NCI-H2196 treated with DMSO at 0.1 percent for 48 hours (cell line): ENCODE results near the gene BMAL1.

Source experiments
- DNase-seq: peaks from one replicate; lab custom pipeline; 2025; ENCODE audit not compliant: unreplicated experiment; lab: John Stamatoyannopoulos, UW

Gene BMAL1

DNA sequence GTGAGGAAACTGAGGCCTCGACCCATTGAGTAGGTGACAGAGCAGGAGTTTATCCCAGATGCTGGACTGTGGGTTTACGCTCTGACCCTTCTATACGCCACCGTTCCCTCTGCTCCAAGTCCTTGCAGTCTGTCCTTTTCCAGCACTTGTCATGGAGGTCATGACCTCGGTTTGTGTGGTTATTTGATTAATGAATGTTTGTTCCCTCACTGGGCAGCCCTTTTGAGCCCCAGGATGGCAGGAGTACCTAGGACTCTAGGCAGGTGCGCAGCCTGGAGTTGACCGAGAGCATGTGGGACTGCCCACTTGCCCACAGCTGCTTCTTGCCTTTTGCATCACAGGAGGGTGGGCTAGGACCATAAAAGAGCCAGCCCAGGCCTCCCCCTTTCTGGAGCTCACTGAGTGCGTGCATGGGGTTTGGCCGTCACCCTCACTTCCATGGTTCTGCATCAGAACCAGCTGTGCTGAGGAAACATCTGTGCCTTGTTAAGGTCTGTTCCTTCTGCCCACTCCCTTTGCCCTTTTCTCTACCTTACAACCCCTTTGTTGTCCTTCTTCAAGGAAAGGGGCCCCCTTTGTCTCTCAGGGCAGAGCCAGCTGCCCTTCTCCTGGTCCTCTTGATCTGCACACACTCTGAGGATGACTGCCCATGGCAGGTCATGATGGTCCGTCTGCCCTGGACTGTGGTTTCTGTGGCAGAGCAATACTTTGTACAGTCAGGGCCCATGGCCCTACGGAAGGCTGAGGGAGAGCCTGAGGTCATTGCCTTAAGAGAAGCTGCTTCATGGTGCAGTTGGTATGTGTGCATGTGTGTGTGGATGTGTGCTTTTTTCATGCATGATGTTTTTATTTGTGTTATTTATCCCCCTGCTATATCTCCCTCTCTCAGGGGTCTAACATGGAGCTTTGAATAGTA, 38.2 kb downstream of the BMAL1 start:
- no peak for DNase-seq

DNA sequence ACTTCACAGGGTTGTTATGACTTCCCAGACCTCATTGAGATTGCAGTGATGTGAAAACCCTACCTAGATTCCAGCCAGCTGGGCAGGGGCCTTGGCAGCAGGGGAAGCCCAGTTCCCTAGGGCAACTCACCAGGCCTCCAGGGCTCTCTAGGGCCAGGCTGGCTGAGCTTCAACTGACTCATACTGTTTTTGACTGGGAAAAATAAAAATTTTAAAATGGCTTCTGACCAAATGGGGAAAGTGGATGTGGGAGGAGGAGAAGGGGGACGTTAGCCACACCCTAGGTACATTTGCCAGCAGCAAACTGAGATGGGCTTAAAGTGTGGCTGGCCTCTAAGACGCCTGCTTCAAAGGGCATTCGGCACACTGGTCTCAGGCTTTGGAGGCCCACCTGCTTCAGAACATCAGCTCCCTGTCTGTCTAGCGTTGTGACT, 39.0 kb downstream of the BMAL1 start:
- DNase-seq, result no peak

DNA sequence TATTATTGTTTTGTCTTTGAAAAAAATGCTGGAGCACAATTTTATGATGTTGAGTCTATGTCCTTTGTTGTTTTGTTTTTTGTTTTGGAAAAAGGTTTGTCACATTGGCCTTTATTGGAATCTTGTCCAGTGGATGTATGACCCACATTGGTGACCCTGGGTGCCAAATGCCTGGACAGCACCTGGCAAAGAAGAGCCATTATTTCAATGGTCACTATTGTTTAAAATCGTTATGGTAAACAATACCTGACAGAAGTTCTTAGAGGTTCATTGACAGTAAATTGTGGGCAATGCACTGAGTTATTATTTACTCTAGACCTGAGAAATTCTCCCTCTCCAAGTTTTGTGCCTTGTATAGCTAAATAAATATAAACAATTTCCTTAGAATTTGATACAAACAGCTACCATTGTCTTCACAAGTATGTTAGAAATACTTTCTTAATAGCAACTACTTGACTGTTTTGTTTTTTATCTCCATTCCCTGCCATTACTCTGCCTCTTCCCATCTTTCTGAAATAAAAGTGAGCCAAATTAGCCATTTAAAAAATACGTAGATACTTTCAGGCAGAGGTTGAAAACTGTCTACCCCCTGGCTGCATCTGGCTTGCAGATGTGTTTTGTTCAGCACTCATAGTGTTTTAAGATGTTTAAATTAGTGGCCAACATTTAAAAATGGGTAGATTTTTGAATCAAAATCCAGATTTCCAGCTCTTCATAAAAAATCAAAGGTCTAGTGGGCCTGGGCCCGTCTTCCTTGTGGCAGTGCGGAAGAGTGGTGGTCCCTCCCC, 39.9 kb downstream of the BMAL1 start:
- DNase-seq, result no peak

DNA sequence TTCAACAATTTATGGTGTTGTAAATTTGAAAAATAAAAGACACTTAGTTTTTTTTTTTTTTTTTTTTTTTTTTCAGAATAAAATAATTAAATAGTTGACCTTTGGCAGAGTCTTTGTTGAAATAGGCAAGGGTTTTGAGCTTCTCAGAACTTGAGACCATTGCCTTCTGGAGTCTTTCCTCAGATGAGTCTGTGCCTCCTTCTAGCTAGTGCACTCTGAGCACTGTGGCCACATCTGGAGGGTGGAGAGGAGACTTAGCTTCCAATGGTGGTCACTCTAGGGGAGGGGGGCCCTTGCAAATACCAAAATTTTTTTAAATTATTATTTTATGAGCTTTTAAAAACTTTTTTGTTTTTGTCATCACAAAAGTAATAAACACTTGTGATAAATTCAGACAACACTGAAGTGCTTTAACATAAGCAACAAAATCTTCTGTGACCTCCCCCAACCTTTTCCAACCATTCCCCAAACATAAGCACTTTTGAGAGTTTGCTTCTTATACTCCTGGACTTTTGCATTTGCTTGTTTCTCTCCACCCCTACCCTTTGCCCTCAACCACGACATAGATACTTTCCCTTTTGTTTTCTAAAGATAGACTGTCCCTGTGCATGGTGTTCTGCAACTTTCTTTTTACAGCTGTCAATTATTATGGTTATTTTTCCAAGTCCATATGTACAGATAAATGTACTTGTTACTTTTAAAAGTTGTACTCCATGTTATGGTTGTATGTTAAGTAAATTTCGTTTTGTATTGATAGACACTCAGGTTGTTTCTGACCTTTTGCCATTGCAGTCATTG, 41.1 kb downstream of the BMAL1 start:
- DNase-seq, result no peak

DNA sequence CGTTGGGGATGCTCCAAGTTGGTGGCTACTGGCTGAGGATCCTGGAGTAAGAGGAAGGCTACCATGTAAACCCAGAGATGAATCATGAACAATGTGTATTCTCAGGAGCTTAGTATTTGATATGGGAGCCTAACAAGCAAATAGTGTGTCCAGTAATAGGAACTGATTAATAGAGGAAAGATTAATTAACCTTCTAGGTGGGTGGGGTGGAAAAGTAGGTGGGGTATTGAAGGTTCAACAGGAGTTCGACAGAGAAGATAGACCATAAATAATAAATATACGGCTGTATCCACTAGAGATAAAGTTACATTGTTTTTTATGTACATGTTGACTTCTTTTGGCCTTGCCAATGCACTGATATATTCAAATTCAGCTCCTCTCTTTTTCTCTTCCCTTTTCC, 43.1 kb downstream of the BMAL1 start:
- DNase-seq, result no peak

DNA sequence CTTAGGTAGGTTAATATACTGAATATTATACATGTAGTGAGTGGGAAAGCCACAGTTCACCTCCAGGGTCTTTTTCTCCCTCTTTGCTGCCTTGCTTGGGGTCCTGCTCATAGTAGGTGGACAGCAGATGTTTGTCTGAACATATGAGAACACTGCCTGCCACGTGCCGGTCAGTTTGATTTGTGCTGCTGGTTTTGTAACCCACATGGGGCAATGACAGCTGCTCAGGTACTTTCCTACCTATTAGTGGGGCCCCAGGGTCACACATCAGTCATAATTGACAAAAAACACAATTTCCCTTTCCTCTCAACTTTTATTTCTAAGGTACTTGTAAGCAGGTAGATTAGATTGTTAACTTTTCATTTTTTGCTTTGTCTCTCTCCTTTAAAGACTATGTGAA, 43.8 kb downstream of the BMAL1 start:
- DNase-seq, result no peak

DNA sequence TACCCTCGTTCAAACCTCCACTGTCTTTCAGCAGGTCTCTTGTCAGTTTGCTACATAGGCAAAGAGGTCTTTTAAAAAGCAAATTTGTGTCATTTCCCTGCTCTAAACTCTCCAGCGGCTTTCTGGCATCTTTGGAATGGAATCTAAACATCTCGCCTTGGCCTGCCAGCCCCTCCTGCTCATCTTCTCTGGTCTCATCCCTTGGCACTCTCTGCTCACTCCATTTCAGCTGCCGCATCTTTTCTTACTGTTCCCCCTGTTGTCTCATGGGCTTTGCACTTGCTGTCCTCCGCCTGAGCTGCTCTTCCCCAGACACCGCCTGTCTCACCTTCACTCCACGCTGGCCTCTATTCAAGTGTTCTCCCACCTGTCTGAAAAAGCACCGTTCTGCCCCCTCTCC, 46.6 kb downstream of the BMAL1 start:
- no peak for DNase-seq

DNA sequence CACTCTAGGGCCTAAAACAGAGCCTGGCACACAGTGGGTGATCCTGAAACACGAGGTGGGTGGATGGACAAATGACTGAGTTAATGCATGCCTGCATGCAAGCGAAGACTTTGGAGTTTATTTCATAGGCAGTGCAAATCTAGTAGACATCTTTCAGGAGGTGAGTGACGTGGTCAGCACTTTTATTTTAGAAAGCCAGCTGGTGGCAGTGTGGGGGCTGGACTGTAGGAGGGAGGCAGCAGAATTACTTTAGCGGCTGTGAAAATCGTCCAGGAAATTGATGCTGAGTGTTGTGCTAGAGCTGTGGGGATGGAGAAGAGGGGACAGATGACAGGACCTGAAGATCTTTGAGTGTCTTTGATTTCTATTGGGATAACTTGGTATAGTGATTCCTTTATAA, 47.1 kb downstream of the BMAL1 start:
- no peak for DNase-seq

DNA sequence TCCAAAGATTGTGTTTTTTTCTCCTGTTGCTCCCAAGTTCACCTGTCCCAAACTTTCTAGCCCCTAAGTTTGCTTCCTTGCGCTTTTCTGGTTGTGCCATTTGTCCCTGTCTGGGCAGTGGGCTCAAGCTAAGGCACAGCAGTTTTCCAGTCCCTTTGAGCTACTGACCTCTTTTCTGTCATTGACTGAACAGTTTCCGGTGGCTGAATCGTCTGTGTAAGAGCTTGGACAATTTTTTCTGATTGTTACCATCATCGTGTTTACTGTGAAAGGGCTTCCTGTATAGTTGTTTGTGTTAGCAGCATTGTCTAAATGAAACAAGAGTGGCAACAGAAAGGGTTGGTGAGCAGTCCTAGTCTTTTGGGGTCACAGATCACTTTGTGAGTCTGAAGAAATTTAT, 49.8 kb downstream of the BMAL1 start:
- no peak for DNase-seq

DNA sequence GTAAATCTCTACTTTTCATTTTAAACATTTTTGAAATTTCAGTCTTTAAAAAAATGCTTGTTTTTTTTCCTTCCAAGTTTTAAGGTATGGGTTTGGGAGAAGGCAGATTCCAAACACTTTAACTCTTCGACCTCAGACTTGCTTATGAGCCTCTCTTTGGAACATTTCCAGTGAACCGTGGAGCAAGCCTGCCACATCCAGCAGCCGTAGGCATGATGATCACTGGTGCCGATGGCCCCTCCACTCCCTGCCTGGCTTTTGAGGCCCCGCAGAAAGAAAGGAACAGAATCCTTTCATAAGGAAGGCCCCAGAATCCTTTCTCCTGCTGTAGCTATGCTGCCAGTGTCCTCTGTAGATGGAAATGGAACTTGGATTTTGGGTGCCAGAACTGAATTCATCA, 50.7 kb downstream of the BMAL1 start:
- DNase-seq, result no peak

DNA sequence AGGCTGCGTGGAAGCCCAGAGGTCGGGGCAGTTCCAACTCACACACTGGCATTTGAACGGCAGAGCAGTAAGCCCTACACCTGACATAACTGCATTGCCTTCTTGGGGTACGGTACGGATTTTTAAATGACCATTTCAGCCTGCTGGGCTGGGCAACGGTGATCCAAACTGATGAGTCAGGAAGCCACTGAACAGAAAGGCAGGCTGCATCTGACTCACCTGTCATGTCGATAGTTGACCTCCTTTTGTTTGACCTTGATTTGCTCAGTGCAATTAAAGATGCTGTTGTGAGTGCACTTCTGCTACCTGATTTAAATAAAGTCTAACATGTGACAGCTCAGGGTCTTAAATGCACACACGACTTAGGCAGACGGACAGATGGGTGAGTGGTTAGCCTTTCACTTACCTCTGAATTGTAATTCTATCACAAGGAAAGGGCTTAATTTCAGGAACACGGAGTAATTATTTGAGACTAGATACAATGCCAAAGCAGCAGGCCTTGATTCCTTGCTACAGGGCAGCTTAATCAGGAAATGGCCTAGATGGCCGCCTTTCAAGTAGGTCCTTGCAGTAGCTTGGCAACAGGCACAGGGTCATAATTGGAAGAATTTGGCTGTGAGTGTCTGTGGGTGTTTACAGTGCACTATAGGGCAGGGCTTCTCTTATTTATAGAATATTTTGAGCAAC, 52.2 kb downstream of the BMAL1 start:
- DNase-seq, result peak; percentile 84

DNA sequence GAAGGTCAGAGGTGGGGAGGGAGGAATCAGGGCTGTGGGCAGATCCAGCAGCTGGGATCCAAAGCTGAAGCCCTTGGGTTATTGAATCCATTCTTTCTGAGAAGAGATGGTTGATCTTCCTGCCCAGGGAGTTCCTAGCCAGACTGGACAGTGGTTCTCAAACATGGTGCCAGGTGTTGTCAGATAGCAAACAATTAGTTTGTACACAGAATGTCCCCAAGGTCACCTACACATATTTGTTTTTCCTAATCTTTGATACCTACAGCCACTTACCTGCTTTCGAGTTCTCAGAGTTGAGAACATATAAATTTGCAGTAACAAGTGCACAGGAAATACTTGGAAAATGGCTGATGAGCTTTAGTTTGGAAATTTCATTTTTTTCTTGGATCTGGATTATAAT, 54.5 kb downstream of the BMAL1 start:
- DNase-seq, result no peak

DNA sequence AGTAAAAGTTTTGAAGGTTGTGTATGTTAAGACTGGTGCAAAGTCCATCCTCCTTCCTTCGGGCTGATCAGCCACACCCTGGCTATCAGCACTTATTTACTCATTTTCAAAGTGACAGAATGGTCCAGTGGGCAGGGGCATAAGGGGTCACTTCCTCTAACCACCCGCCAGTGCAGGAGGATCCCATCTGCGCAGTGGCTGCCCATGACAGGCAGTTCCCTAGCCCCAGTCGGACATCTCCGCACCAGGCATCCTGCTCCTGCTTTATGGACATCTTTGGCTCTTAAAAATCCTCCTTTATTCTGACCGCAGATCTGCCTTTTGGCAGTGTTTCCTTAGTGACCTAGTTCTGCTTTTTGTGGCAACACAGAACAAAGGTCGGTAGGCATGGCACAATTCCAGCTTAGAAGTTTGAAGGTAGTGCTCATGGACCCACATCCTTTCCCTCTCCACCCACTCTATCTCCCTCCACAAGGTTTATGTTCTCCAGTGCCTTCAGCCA, 55.9 kb downstream of the BMAL1 start:
- no peak for DNase-seq

DNA sequence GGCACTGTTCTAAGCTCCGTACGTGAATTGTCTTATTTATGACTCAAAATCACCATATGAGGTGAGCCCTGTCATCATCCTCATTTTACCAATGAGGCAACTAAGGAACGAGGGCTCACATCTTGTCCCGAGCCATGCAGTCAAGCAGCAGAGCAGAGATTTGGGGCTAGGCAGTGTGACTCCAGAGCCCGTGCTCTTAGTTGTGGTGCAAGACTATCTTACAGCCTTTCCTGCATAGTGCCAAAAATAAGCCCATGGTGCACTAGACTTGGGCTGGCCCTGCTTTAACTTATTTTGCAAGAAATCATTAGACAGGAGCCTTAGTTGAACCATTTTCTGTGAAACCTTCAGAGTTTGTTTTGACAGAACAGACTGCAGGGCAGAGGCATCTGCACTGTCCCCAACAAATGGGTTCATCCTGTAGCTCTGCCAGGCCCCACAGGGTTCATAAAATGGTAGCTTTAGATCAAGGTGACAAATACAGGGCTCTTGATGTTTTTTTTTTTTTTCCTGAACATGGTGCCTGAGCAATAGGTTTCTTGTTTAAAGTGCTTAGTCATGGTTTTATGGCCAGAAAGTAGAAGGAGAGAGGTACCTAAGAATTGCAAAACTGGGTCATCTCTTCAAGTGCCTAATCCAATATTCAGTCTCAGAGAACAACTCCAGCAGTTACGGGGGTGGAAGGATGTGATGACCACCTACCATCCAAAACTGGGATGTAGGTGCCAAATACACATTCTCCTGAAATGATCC, 56.6 kb downstream of the BMAL1 start:
- no peak for DNase-seq

DNA sequence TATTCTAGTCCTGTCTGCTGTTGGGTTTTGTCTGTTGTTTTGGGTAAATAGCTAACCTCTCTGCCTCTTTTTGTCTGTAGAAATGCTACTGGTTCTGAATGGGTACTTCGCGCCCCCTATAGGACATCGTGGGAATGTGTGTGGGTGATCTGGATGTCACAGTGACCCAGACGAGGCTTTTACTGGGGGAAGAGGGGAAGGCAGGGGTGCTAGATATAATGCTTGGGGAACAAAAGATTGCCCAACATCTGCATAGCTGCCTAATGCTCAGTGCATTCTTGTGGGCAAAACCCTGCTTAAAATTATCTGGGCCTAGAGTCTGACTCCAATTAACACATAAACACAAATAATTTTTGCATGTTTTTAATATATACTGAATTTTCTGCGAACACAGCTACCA, 57.7 kb downstream of the BMAL1 start:
- peak; percentile 63 for DNase-seq

DNA sequence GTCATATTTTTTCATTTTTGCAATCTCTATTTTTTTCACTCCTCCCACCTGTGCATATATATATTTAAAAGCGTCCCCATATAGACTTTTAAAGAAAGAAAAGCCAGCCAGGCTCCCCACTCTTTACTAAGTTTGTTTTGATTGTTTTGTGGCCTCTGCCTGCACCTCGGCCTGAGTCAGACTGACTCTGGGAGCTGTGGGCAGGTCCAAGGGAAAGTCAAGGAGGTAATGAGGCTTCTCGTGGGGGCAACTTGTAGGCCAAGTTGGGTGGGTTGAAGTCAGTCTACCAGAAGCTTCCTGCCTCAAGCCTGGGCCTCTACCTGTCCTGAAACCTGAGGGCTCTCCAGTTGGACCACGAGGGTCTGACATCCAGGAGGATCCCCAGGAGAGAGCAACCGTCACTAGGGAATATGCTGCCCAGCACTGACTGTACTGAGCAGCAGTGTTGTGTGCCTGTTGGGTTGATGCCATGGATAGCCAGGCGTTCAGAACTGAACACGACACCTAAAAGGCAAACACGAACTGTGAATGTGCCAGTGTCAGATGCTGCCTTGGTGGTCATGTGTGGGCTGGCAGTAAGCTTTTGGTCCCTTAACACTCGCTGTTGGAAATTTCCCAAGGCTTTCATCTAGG, 58.8 kb downstream of the BMAL1 start:
- no peak for DNase-seq

DNA sequence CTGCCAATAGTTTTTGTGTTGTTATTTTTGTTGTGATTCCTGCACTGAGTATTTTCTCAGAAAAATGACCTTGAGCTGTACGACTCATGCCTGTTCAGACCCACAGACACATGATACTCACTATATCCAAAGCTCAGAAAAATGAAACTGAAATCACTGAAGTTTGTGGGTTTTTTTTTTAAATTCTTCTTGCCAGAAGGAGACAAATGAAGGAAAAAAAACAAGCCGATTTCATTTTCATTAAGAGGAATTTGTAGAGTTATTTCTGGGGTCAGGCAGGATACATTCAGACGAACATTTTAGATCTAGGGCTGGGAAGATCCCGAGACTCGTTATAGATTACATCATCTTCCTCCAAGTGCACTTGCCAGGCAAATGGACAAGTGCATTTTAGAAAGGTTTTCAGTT, 60.4 kb downstream of the BMAL1 start:
- no peak for DNase-seq

DNA sequence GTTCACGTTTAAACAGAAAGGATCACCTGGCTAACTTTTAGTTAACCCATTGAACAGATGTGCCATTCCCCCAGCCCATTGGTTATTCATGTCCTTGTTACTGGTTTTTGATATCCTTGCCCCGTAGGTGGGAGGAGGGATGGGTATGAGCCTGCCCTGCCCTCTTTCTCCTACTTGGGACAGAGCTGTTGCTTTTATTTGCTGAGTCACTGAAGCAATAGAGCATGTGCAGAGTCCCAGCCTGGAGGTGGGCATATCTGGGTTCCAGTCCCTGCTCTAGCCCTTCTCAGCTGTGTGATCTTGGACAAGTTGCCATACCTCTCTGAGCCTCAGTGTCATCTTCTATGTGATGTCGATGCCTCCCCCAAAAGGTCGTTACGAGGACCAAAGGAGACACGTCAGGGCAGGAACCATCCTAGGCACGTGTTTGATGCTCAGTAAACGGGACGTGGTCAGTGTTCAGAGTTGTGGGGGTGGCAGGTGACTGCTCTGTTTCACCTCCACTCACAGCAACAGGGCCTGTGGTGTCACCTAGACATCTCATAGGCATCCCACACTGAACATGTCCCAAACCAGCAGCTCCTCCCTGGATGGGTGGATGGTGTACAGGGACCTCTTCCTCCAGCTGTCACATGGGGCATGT, 61.0 kb downstream of the BMAL1 start:
- no peak for DNase-seq
